Measurements from ENCODE around the gene TBL1X.

GRCh38 chrX:9515973-9516538, 51.2 kb downstream of the TBL1X start:
- TF ChIP-seq ZNF629 (CRISPR knock-in tag; conservative IDR thresholded peaks at IDR 0.05) (no peak), BRCA1 (CRISPR knock-in tag; IDR thresholded peaks at IDR 0.05) (no peak), MZF1 (CRISPR knock-in tag; IDR thresholded peaks at IDR 0.05; ENCODE audit: borderline replicate concordance) (no peak), CREB1 (IDR thresholded peaks at IDR 0.05) (no peak), CREB1 (CRISPR knock-in tag; IDR thresholded peaks at IDR 0.05) (no peak), SP1 (IDR thresholded peaks at IDR 0.05) (no peak), SP1 (CRISPR knock-in tag; IDR thresholded peaks at IDR 0.05) (no peak), ASH2L (IDR thresholded peaks at IDR 0.05; ENCODE audit: insufficient read length, low read depth, low read length) (no peak), EZH2 (conservative IDR thresholded peaks at IDR 0.05; ENCODE audit: low read depth, low read length) (no peak), POLR2A (IDR thresholded peaks at IDR 0.05; ENCODE audit: insufficient read depth in 1 of 2, low read depth in 2 of 2, low read length in 2 of 2) (no peak), PLSCR1 (CRISPR knock-in tag; IDR thresholded peaks at IDR 0.05; ENCODE audit: borderline replicate concordance) (no peak), ZNF652 (CRISPR knock-in tag; IDR thresholded peaks at IDR 0.05; ENCODE audit: borderline replicate concordance, low read depth) (no peak), TBP (CRISPR knock-in tag; IDR thresholded peaks at IDR 0.05) (no peak)
- TF ChIP-seq, protein P1, sequence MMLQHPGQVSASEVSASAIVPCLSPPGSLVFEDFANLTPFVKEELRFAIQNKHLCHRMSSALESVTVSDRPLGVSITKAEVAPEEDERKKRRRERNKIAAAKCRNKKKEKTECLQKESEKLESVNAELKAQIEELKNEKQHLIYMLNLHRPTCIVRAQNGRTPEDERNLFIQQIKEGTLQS (CRISPR knock-in tag; IDR thresholded peaks at IDR 0.05): no peak
